ENCODE data around the gene NDUFAF7. TPM values are rescaled to one million over a fixed set of nuclear protein-coding genes. Genes with fewer than 3 reads are reported as not detected.

NDUFAF7 gene
- total and polyA plus RNA-seq, 10 of the 15 experiments (the other 5 are each of a cell fraction or from before 2014, with no cell fraction given) = 16.6 to 39.5 (median 24.3) TPM

DNA sequence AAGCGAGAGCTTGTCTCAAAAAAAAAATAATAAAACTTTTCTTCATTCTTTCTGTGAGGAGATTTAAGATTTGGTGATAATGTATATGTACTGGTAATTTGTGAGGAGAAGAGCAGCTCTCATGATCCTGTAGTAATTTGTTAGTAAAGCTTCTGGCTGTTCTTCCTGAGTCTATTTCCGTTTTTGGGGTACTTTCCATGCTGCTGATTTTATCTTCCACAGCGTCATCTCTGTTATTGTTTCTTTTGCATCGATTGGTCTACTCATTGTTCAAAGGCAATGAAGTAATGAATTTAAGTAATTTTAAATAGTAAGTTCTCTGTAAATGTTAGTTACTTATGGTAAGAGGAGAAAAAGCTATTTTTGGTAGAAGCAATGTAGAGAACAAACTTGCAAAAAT, 12.0 kb downstream of the NDUFAF7 start:
- no TSS peak for BruUV-seq (replicated peaks)
- in situ Hi-C loops (cut with MboI) (no loop called here), intact Hi-C loops (cut with micrococcal nuclease; ENCODE audit: unreplicated experiment) (no loop called here)
- WGBS (ENCODE audit: insufficient coverage, insufficient replicate concordance, low lambda C conversion rate, missing lambda C conversion rate) = 74% methylated on average over 4 of the region's 4 CpGs
- H3K4me1 ChIP-seq (ENCODE audit: control insufficient read depth, insufficient read depth, low read length) = peaks cover 6% of the 10 kb centered on the region
- H3K4me2 ChIP-seq (ENCODE audit: control insufficient read depth, insufficient read depth) = peak overlapping the region; percentile 22; the same call in 1 of the 2 replicates
- H4K20me1 ChIP-seq (ENCODE audit: control insufficient read depth, insufficient read depth) = no peaks in the 10 kb centered on the region
- no peak overlapping the region for H2AFZ ChIP-seq (ENCODE audit: control insufficient read depth, low read depth, low read length)
- no peaks in the 10 kb centered on the region for H3K9me3 ChIP-seq (replicated peaks; ENCODE audit: control insufficient read depth, insufficient read depth, low read length)
- peaks cover 2 to 26% of the 10 kb centered on the region in 2 experiments for H3K36me3 ChIP-seq (ENCODE audit: control insufficient read depth in 2 of 2, insufficient read depth in 2 of 2, low read length in 1 of 2)
- TF ChIP-seq EED (IDR thresholded peaks at IDR 0.05; ENCODE audit: low read depth) = no peak
- no peak for ATAC-seq
- H3K4me3 ChIP-seq = no peak overlapping the region
- no peaks in the 10 kb centered on the region for H3K27me3 ChIP-seq (replicated peaks in 1 of 2; ENCODE audit: control insufficient read depth in 2 of 2, insufficient read depth in 2 of 2, low read length in 1 of 2)
- ChIA-PET CTCF (no interaction called here), RAD21 (ENCODE audit: unreplicated experiment) (no interaction called here), SMC1A (ENCODE audit: uncharacterized antibody, unreplicated experiment) (interaction anchor here (0.6 to 0.8 kb wide), 3 partner anchors 10 to 49 kb away, joined by 3 to 4 read pairs (median 3); no protein-coding TSS in a partner anchor), POLR2A (interaction anchor here (0.9 to 1.2 kb wide), 2 partner anchors 9 to 12 kb away, joined by 3 to 4 read pairs; partner anchors contain the start of genes CEBPZ and NDUFAF7)
- no peak overlapping the region for H3K9ac ChIP-seq (ENCODE audit: control insufficient read depth, insufficient read depth, low read length)
- no peak overlapping the region for H3K27ac ChIP-seq (ENCODE audit: control insufficient read depth, insufficient read depth)
- no peak for DNase-seq (ENCODE audit: low read depth, low spot score)
- no peaks in the 10 kb centered on the region for H3K79me2 ChIP-seq (ENCODE audit: control insufficient read depth, insufficient read depth, low read length)
- no peak for FAIRE-seq

DNA sequence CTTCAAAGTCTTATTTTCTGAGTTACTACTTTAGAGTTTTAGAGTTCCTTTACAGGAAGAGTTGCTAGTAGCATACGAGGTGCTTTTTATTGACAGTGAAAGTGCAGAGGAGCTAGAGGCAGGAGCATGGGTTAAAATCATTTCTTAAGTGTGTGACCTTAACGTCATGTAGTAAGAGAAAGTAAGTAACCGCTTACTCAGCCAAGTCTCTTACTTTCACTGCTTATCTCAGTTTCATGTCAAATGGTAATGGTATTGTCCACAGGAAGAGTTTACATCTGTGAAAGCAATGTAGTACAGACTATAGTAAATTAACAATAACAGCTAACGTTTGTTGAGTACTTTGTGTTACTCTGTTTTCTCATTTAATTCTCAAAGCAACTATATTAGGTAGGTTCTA, 12.6 kb downstream of the NDUFAF7 start:
- Histone ChIP-seq H4K20me1 (ENCODE audit: control insufficient read depth, insufficient read depth) (no peaks in the 10 kb centered on the region), H3K36me3 (ENCODE audit: control insufficient read depth in 2 of 2, insufficient read depth in 2 of 2, low read length in 1 of 2) (peaks cover 2 to 29% of the 10 kb centered on the region in 2 experiments), H3K4me2 (ENCODE audit: control insufficient read depth, insufficient read depth) (no peak overlapping the region), H3K27me3 (replicated peaks in 1 of 2; ENCODE audit: control insufficient read depth in 2 of 2, insufficient read depth in 2 of 2, low read length in 1 of 2) (no peaks in the 10 kb centered on the region), H3K4me3 (no peak overlapping the region), H3K27ac (ENCODE audit: control insufficient read depth, insufficient read depth) (no peak overlapping the region), H3K9ac (ENCODE audit: control insufficient read depth, insufficient read depth, low read length) (no peak overlapping the region), H3K79me2 (ENCODE audit: control insufficient read depth, insufficient read depth, low read length) (no peaks in the 10 kb centered on the region), H2AFZ (ENCODE audit: control insufficient read depth, low read depth, low read length) (no peak overlapping the region), H3K4me1 (ENCODE audit: control insufficient read depth, insufficient read depth, low read length) (peaks cover 6% of the 10 kb centered on the region), H3K9me3 (replicated peaks; ENCODE audit: control insufficient read depth, insufficient read depth, low read length) (no peaks in the 10 kb centered on the region)
- DNase-seq (ENCODE audit: low read depth, low spot score) (peak; percentile 23), ATAC-seq (peak; percentile 97), FAIRE-seq (peak; percentile 89)
- RAD21 ChIA-PET (ENCODE audit: unreplicated experiment) = no interaction called here
- WGBS (ENCODE audit: insufficient coverage, insufficient replicate concordance, low lambda C conversion rate, missing lambda C conversion rate) = under 1% methylated on average over 4 of the region's 4 CpGs
- SMC1A ChIA-PET (ENCODE audit: uncharacterized antibody, unreplicated experiment) = interaction anchor here (0.6 to 1.3 kb wide), 5 partner anchors 10 to 122 kb away, joined by 3 to 4 read pairs (median 3); no protein-coding TSS in a partner anchor
- intact Hi-C loops (cut with micrococcal nuclease; ENCODE audit: unreplicated experiment) = no loop called here
- BruUV-seq (replicated peaks) = no TSS peak
- CTCF ChIA-PET = interaction anchor here (0.5 to 1.8 kb wide), 2 partner anchors 10 to 1293 kb away, joined by 3 to 8 read pairs; no protein-coding TSS in a partner anchor
- in situ Hi-C loops (cut with MboI) = no loop called here
- POLR2A ChIA-PET = interaction anchor here (1.2 kb wide), 1 partner anchor 13 kb away, joined by 4 read pairs; the partner anchor contains the start of genes CEBPZ and NDUFAF7
- peak; percentile 29; the same call in 1 of the 2 replicates for TF ChIP-seq NFIC (IDR thresholded peaks at IDR 0.05; ENCODE audit: low read depth, low read length)
- 0 out of 2 replicates have a peak, but pooled peaks have one; percentile 7 for TF ChIP-seq JUNB (IDR thresholded peaks at IDR 0.05)
- TF ChIP-seq, protein P1, sequence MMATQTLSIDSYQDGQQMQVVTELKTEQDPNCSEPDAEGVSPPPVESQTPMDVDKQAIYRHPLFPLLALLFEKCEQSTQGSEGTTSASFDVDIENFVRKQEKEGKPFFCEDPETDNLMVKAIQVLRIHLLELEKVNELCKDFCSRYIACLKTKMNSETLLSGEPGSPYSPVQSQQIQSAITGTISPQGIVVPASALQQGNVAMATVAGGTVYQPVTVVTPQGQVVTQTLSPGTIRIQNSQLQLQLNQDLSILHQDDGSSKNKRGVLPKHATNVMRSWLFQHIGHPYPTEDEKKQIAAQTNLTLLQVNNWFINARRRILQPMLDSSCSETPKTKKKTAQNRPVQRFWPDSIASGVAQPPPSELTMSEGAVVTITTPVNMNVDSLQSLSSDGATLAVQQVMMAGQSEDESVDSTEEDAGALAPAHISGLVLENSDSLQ (IDR thresholded peaks at IDR 0.05) = peak; percentile 13; the same call in 1 of the 2 replicates
- TF ChIP-seq TBL1XR1 (IDR thresholded peaks at IDR 0.05; ENCODE audit: low read depth, low read length) = peak; percentile 72
- TF ChIP-seq MEF2B (IDR thresholded peaks at IDR 0.05; ENCODE audit: partially characterized antibody, poor library complexity, severe bottlenecking) = no peak
- TF ChIP-seq, protein P2, sequence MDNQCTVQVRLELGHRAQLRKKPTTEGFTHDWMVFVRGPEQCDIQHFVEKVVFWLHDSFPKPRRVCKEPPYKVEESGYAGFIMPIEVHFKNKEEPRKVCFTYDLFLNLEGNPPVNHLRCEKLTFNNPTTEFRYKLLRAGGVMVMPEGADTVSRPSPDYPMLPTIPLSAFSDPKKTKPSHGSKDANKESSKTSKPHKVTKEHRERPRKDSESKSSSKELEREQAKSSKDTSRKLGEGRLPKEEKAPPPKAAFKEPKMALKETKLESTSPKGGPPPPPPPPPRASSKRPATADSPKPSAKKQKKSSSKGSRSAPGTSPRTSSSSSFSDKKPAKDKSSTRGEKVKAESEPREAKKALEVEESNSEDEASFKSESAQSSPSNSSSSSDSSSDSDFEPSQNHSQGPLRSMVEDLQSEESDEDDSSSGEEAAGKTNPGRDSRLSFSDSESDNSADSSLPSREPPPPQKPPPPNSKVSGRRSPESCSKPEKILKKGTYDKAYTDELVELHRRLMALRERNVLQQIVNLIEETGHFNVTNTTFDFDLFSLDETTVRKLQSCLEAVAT (IDR thresholded peaks at IDR 0.05) = no peak
- TF ChIP-seq, protein P3, sequence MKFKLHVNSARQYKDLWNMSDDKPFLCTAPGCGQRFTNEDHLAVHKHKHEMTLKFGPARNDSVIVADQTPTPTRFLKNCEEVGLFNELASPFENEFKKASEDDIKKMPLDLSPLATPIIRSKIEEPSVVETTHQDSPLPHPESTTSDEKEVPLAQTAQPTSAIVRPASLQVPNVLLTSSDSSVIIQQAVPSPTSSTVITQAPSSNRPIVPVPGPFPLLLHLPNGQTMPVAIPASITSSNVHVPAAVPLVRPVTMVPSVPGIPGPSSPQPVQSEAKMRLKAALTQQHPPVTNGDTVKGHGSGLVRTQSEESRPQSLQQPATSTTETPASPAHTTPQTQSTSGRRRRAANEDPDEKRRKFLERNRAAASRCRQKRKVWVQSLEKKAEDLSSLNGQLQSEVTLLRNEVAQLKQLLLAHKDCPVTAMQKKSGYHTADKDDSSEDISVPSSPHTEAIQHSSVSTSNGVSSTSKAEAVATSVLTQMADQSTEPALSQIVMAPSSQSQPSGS (IDR thresholded peaks at IDR 0.05; ENCODE audit: low read length) = peak; percentile 18; the same call in 1 of the 2 replicates
- TF ChIP-seq, protein P4, sequence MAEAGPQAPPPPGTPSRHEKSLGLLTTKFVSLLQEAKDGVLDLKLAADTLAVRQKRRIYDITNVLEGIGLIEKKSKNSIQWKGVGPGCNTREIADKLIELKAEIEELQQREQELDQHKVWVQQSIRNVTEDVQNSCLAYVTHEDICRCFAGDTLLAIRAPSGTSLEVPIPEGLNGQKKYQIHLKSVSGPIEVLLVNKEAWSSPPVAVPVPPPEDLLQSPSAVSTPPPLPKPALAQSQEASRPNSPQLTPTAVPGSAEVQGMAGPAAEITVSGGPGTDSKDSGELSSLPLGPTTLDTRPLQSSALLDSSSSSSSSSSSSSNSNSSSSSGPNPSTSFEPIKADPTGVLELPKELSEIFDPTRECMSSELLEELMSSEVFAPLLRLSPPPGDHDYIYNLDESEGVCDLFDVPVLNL (IDR thresholded peaks at IDR 0.05; ENCODE audit: low read depth, low read length) = no peak
